CD4-positive, alpha-beta T cell treated with Interleukin-17A for 4 hours (primary cell): Measurements from ENCODE around the gene LPP.

ENCODE experiments used
- DNase-seq: peaks from one replicate; pipeline ENCODE4 v3.0.0-alpha.2; 2020; ENCODE audit warnings: mixed read lengths

The LPP gene

DNA sequence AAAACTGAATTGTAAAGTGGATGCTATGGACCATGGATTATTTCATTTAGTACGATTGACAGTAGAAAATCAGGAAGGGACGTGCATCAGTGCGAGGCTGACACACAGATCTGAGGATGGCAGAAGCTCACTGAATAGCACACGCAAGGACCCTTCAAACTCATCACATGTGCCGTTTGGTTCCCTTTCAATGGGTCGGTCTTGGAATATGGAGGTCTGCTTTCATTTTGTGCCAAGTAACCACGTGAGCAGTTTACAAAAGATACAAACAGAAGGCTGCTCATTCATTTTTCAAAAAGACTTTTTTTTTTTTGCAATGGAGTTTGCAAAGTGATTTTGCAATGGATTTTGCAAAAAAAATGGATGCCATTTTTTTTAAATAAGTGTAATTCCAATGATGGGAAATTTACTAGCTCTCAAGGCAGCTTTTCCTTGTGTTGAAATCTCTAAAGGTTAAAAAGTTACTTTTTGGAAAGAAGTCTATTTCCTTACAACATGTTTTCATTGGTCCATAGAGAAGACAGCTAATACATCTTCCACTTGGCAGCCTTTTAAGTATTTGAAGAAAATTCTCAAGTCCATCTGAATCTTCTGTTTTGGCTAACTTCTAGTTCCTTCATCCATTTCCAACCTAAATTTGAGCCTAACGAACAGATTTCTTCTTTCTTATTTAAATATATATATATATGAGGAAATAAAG is 625.5 kb downstream of the LPP start:
- DNase-seq = no peak

DNA sequence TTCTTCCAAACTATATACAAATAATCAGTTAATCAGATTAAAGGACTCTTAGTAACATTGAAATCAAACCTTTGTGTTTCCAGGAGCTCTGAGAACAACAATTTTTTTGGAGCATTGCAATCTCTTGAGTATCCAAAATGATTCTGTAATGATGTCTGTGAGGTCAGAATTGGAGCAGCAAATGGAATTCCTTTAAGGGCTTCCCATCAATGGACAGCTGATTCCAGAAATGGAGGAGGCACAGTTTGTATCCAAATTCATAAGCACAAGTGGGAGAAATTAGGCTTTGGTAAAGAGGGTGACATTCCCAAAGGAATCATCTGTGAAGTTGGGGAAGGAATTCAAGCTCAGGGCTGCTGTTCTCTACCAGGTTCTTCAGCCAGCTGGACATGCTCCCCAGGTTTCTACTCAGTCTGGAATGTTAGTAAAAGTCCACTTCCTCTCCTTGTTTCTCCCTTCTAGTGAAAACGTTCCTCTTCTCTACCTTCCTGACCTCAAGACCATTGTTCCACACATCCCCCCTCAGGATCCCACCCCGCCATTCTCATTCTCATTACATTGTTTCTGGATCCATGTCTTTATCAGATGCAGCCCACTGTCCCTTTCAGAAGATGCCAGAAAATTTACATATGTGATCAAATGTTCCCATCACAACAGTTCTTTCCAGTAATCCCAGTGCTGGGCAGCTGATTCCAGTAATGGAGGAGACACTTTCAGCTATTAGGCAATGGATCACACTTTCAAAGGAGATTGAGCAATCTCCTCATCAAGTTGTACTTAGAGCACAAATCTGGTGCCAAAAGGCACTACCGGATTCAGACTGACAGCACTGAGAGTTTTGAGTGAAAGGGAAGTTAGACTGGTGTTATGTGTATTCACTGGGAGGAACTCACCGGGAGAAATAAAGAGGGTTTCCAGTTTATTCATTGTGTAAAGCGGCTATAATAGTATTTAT is 626.5 kb downstream of the LPP start:
- DNase-seq = no peak

DNA sequence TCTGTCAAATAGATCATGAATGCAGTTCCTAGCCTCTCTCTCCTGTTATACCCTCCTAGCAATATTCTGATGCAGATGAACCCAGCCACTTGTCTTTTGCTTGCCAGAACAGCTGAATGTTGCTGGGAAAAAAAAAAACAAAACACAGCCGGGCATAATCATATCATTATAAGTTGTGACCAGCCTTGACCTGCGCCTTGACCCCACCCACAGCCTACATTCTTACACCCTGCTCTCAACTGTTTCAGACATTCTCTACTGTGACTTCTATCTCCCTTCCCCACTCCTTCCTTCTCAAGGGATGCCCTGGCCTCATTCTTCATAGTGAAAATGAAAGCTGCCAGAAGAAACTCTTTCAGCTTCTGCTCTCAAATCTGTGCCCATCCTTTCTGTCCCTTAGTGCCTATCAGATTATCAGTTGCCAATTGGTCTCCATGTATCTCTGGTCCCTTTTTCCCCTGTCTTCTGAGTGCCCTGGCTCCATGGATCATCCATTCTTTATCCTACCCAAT is 628.7 kb downstream of the LPP start:
- no peak for DNase-seq

DNA sequence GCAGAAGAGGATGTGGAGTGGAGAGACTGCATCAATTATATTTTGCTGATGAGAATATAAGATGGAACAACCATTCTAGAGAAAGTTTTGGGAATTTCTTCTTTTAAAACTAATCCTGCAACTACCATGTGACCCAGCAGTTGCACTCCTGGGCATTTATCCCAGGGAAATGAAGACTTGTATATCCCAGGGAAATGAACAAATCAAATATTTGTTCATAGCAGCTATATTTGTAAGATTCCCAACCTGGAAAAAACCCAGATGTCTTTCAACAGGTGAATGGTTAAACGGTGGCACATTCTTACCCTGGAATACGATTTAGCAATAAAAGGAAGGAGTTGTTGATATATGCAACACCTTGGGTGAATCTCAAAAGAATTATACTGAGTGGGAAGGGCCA is 632.5 kb downstream of the LPP start:
- no peak for DNase-seq

GRCh38 chr3:188788621-188789081 is 634.7 kb downstream of the LPP start:
- peak; percentile 64 for DNase-seq

- DNase-seq = no peak
Measured at GRCh38 chr3:188789251-188789650, 635.3 kb downstream of the LPP start.

GRCh38 chr3:188791311-188791710 is 637.4 kb downstream of the LPP start:
- DNase-seq = no peak

DNA sequence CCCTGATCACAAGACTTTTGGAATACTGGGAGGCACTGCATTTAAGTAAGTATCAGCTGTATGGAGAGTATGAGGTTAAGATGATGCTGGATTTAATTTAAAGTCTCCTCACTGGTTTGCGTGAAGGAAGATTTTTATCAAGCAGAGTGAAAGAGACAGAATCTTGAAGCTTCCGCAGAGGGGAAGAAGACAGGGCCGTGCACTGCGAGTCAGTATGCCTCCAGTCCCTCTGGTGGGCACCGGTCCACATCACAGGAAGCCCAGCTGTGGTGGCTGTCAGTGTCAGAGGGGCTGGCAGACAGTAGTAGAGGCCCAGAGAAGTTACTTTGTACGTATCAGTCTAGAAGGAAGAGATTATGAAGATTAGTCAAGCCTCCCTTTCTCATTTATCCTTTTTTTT is 638.8 kb downstream of the LPP start:
- DNase-seq = peak; percentile 3

DNA sequence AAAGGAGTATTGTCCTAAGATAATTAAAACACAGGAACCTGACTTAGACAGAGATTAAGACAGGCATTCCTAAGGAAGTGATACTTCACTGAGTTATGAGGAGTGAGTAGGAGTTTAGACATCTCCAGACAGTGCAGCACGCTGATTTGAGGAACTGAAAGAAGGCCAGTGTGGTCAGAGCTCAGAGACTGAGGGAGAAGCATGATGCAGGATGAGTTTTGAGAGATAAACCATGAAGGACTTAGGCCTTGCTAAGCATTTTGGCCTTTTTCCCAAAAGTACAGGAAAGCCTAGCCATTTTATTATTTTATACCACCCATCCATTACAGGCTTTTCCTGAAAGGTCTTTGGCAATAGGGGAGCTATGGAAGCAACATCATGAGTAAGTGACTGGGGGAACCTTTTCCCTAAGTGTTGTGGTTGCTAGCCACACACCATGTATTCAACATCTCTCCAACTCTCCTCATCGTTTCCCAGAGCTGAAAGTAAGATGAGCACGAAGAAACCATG is 642.2 kb downstream of the LPP start:
- no peak for DNase-seq

DNA sequence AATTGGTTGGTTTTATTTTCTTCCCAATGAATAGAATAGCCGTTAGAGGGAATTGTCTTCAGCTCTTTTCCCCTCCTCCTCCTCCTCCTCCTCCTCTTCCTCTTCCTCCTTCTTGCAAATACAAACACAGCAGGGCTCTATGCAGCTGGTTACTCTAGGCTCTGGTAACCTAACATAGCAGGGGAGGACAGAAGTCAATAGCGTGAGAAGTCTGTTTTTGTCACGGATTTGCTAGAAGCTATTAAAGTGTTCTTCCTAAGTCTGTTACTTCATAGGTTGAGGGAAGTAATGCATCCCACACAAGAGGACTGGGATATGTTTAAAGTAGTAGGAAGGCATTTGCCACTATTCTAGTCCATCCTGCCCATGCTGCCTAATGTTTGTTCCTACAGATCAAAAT is 643.1 kb downstream of the LPP start:
- DNase-seq = no peak

GRCh38 chr3:188798556-188799145 is 644.7 kb downstream of the LPP start:
- DNase-seq = no peak

- DNase-seq = no peak
Measured at GRCh38 chr3:188801393-188801792, 647.4 kb downstream of the LPP start.

DNA sequence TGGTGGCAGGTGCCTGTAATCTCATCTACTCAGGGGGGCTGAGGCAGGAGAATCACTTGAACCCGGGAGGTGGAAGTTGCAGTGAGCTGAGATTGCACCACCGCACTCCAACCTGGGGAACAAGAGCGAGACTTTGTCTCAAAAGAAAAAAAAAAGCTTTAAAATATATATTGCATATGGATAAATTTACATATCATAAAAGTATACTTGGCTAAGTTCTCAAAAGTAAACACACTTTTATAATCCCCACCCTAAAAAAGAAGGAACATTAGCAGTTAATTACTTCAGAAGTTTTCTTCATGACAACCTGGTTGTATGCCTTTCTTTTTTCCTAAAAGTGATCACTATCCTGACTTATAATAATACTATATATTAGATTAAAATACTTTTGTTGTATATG is 648.7 kb downstream of the LPP start:
- DNase-seq = no peak

DNA sequence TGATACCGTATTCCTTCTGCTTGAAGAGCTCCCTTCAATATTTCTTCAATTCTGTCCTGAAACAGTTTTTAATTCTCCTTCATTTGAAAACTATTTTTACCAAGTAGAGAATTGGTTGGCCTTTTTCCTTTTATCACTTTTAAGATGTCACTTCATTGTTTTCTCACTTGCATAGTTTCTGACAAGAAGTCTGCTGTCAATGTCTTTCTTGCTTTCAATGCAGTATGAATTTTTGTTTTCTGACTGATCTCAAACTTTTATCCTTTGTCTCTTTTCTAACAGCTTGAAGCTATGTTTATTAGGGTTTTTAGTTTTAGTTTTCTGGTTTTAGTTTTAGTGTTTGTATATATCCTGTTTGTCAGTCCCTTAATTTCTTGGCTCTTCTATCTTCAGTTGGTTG is 653.0 kb downstream of the LPP start:
- DNase-seq = no peak

- no peak for DNase-seq
Measured at GRCh38 chr3:188812198-188812597, 658.2 kb downstream of the LPP start.

GRCh38 chr3:188814581-188814980 is 660.6 kb downstream of the LPP start:
- DNase-seq = no peak

DNA sequence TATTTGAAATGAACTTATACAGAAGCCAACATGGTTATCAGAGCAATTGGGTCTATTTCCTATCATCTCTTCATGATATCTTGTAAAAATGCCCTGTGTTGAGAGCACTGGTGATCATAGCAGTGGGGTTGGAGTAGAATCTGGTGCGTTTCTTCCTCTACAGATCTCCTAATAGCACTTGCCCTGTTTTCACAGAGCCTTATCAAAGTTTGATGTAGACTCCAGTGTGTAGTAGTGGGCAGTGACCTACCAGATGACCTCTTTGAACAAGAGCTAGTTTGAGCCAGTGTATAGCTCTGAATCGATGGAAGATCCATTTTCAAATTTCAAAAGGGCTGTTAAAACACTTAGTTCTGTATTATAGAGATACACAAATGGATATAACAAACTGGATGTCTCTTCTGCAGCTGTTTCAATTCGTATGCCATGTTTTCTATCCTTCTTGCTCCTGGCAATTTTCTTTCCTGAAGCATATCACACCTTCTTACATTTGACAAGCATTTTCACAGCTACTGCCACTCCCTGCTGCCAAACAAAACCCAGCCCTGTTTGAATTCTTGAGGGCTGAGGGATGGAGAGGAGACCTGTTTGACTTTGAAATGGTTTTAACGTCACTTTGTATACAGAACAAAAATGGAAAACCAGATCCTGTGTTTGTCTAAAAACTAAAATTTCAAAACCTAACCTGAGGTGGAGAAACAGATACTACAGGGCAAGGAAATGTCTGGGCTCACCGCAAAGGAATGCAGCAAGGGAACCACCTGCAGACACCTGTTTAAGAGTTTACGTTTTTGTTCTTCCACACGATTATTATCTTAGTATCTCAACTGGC is 663.4 kb downstream of the LPP start:
- DNase-seq = no peak

GRCh38 chr3:188817935-188818269 is 663.9 kb downstream of the LPP start:
- no peak for DNase-seq

DNA sequence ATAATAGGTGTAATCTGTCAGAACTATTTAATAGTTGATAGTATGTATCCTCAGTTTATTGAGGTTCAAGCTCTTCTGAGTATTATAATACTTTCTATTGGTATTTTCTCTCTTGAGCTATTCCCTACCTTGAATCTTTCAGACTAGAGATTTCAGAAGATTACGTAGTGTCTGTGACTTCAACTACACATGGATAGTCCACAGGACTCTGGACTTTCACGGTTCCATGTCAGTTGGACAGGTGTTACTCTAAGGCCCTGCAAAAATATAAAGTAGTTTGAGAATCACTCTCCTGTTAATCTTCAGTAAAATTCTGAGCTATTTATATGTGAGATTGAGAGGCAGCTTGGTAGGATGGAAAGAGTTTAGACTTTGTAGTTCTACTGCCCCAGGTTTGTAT is 664.3 kb downstream of the LPP start:
- DNase-seq = no peak

DNA sequence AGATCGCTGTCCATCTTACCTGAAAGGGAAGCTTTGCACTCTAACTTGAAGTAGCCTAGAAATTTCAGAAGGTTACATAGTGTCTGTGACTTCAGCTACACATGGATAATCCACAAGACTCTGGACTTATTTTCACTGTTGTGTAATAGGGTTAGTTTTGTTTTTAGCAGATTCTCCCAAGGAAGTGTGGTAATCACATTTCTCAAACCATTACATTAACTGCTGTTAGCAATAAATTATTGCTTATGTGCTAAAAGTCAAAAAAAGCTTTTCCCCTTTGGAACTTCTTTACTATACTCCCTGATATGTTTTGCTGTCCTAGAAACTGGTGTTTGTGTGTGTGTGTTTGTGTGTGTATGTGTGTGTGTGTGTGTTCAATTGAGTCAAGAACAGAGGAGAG is 666.0 kb downstream of the LPP start:
- DNase-seq = no peak

- no peak for DNase-seq
Measured at GRCh38 chr3:188822004-188822403, 668.0 kb downstream of the LPP start.

- DNase-seq = no peak
Measured at GRCh38 chr3:188822411-188822810, 668.5 kb downstream of the LPP start.

GRCh38 chr3:188824566-188824965 is 670.6 kb downstream of the LPP start:
- DNase-seq = no peak
